CD4-positive, alpha-beta T cell (primary cell): Measurements from ENCODE around the gene LRRC2. TPM values are rescaled to one million over a fixed set of nuclear protein-coding genes. Genes with fewer than 3 reads are reported as not detected.

ENCODE experiments used
- ATAC-seq: fragments of 200-7000 bp; cut with Tn5 transposase; one replicate; pipeline ENCODE4 v1.10.0; 2022; ENCODE audit warnings: mild to moderate bottlenecking; ENCODE audit not compliant: poor library complexity
- CTCF ChIA-PET: fragments of 350-600 bp; sonication (Branson Sonifier 250); formaldehyde crosslinking; loops from one replicate; lab custom pipeline; 2021; ENCODE audit warnings: antibody characterized with exemption, inconsistent platforms; lab: Charles Lee
- POLR2A ChIA-PET: fragments of 350-600 bp; sonication (Branson Sonifier 250); formaldehyde crosslinking; loops from one replicate; lab custom pipeline; 2021; ENCODE audit warnings: antibody characterized with exemption, inconsistent platforms; lab: Charles Lee
- DNase-seq, 14 experiments: peaks; one replicate each; pipeline ENCODE4 v3.0.0-alpha.2; 2013 to 2020; ENCODE audit warnings: mixed read lengths in 2 of 14
- H3K27ac ChIP-seq, 2 donors: one replicate each; pipeline versions ENCODE4 v1.5.1 to v1.7.0; 2013; ENCODE audit warnings: low read length in 2 of 2, low read depth in 1 of 2, mild to moderate bottlenecking in 1 of 2
- H3K27me3 ChIP-seq, 2 experiments: 1 replicate in 1 of 2; 2 replicates in 1 of 2; pipeline versions ENCODE4 v1.6.1 to v1.7.0; 2013; ENCODE audit warnings: low read length in 2 of 2, control low read depth in 1 of 2, mild to moderate bottlenecking in 1 of 2, moderate library complexity in 1 of 2; ENCODE audit not compliant: insufficient read depth in 2 of 2, control insufficient read depth in 1 of 2
- H3K36me3 ChIP-seq: one replicate; pipeline ENCODE4 v1.6.1; 2013; ENCODE audit warnings: low read length, control low read depth; ENCODE audit not compliant: insufficient read depth
- H3K4me1 ChIP-seq: one replicate; pipeline ENCODE4 v1.6.1; 2013; ENCODE audit warnings: low read length, control low read depth; ENCODE audit not compliant: insufficient read depth
- H3K4me3 ChIP-seq: one replicate; pipeline ENCODE4 v1.5.1; 2013; ENCODE audit warnings: mild to moderate bottlenecking, low read length, moderate library complexity
- H3K9me3 ChIP-seq, 2 experiments: 1 replicate in 1 of 2; 2 replicates in 1 of 2; pipeline versions ENCODE4 v1.6.1 to v1.7.0; 2013; ENCODE audit warnings: low read length in 2 of 2, mild to moderate bottlenecking in 2 of 2, control low read depth in 1 of 2, moderate library complexity in 1 of 2; ENCODE audit not compliant: control insufficient read depth in 1 of 2, insufficient read depth in 1 of 2
- H3K27ac Mint-ChIP-seq: one replicate; pipeline ENCODE4 v1.8.0; 2020; ENCODE audit warnings: mixed read lengths
- H3K27me3 Mint-ChIP-seq: one replicate; pipeline ENCODE4 v1.8.0; 2021; ENCODE audit warnings: mixed read lengths
- H3K36me3 Mint-ChIP-seq: one replicate; pipeline ENCODE4 v1.8.0; 2021; ENCODE audit warnings: low read depth, mixed read lengths
- H3K4me1 Mint-ChIP-seq: one replicate; pipeline ENCODE4 v1.8.0; 2021; ENCODE audit warnings: low read depth, mixed read lengths
- H3K4me3 Mint-ChIP-seq: one replicate; pipeline ENCODE4 v1.8.0; 2020; ENCODE audit warnings: mild to moderate bottlenecking, mixed read lengths
- H3K9me3 Mint-ChIP-seq: one replicate; pipeline ENCODE4 v1.8.0; 2020; ENCODE audit warnings: mixed read lengths
- intact Hi-C, 2 experiments: fragments of 100-400 bp; cut with DNase I in 1 of 2; cut with micrococcal nuclease in 1 of 2; formaldehyde crosslinking; loops; one replicate each; pipeline versions ENCODE4 v1.15.1 to v1.9.0; 2023 to 2025; cut with DNase I, micrococcal nuclease
- total RNA-seq, 174 experiments: library from RNA in 2 of 174; stranded (reverse) in 2 of 174; gene quantifications; one replicate each; pipeline ENCODE4 v1.2.3 and lab custom pipeline; 2021 to 2026
- TF ChIP-seq, protein P1 (sequence below): fragments of 200-600 bp; IDR thresholded peaks from one replicate; pipeline ENCODE4 v1.8.0; 2022; ENCODE audit warnings: antibody characterized with exemption, mild to moderate bottlenecking

Gene LRRC2
- total RNA-seq, 2 experiments from 2014 or later, result 0.59 to 0.91 TPM

DNA sequence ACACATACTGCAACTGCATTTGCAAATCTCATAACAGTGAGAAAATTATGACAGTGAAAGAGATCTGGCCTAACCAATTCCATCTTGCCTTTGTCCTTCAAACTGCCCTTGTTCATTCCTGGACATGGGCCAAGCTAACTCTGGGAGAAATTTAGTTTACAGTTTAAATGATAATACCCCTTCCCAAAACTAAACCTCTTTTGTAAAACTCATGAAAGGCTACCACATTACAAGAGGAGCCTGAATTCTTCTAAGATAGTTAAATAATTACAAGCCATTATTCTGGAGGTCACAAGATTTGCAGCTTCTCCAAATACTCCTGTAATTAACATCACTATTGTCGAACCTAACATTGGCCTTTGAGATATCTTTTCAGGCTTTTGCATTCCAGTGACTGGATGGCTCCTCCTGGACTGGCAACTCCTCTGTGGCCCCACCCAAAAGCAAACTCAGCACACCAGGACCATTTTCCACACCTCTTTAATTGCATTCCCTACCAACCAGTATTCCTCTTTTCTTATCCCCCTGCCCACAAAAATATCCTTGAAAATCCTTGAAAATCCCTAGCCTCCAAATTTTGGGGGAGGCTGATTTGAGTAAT, 37.4 kb upstream of the LRRC2 start:
- no peaks in the 10 kb centered on the region for H3K4me1 ChIP-seq
- intact Hi-C loops, result no loop called here
- Mint-ChIP-seq H3K27ac (no peak overlapping the region), H3K36me3 (no peaks in the 10 kb centered on the region), H3K9me3 (no peaks in the 10 kb centered on the region), H3K4me1 (no peaks in the 10 kb centered on the region), H3K27me3 (no peaks in the 10 kb centered on the region), H3K4me3 (no peak overlapping the region)
- DNase-seq, result no peak
- H3K27me3 ChIP-seq, result no peaks in the 10 kb centered on the region
- H3K9me3 ChIP-seq, result no peaks in the 10 kb centered on the region
- no peak for ATAC-seq
- TF ChIP-seq, protein P1, sequence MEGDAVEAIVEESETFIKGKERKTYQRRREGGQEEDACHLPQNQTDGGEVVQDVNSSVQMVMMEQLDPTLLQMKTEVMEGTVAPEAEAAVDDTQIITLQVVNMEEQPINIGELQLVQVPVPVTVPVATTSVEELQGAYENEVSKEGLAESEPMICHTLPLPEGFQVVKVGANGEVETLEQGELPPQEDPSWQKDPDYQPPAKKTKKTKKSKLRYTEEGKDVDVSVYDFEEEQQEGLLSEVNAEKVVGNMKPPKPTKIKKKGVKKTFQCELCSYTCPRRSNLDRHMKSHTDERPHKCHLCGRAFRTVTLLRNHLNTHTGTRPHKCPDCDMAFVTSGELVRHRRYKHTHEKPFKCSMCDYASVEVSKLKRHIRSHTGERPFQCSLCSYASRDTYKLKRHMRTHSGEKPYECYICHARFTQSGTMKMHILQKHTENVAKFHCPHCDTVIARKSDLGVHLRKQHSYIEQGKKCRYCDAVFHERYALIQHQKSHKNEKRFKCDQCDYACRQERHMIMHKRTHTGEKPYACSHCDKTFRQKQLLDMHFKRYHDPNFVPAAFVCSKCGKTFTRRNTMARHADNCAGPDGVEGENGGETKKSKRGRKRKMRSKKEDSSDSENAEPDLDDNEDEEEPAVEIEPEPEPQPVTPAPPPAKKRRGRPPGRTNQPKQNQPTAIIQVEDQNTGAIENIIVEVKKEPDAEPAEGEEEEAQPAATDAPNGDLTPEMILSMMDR, result no peak
- ChIA-PET CTCF (interaction anchor here (2.0 kb wide), 1 partner anchor 26 kb away, joined by 5 read pairs; no protein-coding TSS in a partner anchor), POLR2A (no interaction called here)
- H3K4me3 ChIP-seq, result no peak overlapping the region
- no peak overlapping the region for H3K27ac ChIP-seq
- no peaks in the 10 kb centered on the region for H3K36me3 ChIP-seq

DNA sequence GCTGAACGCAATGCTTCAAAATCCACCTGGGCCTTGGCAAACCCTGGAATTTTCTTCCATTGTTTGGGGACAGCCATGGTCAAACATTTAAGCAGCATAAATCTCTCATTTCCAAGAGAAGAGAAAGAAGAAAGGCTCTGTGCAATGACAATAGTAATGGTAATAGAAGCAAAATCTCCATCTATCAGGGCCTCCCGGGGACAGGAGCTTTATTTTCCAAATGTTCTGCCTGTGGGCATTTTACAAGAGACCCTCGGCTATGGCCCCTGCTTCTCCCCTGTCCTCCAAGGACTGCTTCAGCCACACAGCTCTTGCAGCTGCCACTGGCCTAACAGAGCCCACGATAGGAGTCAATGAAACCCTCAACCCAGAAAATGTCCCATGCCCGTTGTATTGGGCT, 33.5 kb upstream of the LRRC2 start:
- POLR2A ChIA-PET, result interaction anchor here (0.6 kb wide), 1 partner anchor 95 kb away, joined by 3 read pairs; no protein-coding TSS in a partner anchor

DNA sequence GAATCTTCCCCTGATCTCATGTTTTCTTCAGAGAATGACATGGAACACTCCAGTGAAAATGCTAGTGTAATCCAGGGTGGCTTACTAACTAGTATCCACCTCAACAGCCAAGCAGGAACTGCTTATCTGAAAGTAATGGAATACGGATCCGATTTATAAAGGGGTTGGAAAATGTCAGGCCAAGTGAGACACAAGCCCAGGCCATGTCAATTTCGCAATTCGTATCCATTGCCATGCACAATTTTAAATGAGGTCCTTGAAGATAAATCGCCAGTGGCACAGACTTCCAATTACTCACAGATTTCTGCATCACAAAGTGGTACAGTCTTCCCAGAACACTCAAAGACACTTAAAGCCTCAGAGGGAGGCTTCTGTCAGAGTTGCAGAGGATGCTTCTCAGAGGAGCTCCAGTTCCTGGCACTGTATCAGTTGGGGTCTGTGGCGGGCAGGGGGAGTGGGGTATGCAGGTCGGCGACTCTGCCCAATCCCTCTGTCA, 29.8 kb upstream of the LRRC2 start:
- Mint-ChIP-seq H3K36me3 (no peaks in the 10 kb centered on the region), H3K9me3 (no peaks in the 10 kb centered on the region), H3K4me1 (no peaks in the 10 kb centered on the region), H3K27ac (no peak overlapping the region), H3K27me3 (no peaks in the 10 kb centered on the region), H3K4me3 (no peak overlapping the region)
- intact Hi-C loops, result no loop called here
- H3K4me3 ChIP-seq, result no peak overlapping the region
- ATAC-seq (no peak), DNase-seq (no peak)
- no peaks in the 10 kb centered on the region for H3K9me3 ChIP-seq
- H3K36me3 ChIP-seq, result no peaks in the 10 kb centered on the region
- H3K4me1 ChIP-seq, result no peaks in the 10 kb centered on the region
- ChIA-PET POLR2A (no interaction called here), CTCF (no interaction called here)
- H3K27ac ChIP-seq, result no peak overlapping the region
- no peaks in the 10 kb centered on the region for H3K27me3 ChIP-seq
- TF ChIP-seq, protein P1, result no peak

More for the DNA sequence above, 33.5 kb upstream of the LRRC2 start:
- ATAC-seq, result no peak
- Histone ChIP-seq H3K4me1 (no peaks in the 10 kb centered on the region), H3K27ac (no peak overlapping the region), H3K4me3 (no peak overlapping the region), H3K36me3 (no peaks in the 10 kb centered on the region), H3K9me3 (no peaks in the 10 kb centered on the region), H3K27me3 (no peaks in the 10 kb centered on the region)
- Mint-ChIP-seq H3K4me3 (no peak overlapping the region), H3K27ac (no peak overlapping the region), H3K4me1 (no peaks in the 10 kb centered on the region), H3K36me3 (no peaks in the 10 kb centered on the region), H3K9me3 (no peaks in the 10 kb centered on the region), H3K27me3 (no peaks in the 10 kb centered on the region)
- CTCF ChIA-PET, result interaction anchor here (0.9 kb wide), 1 partner anchor 111 kb away, joined by 3 read pairs; no protein-coding TSS in a partner anchor
- TF ChIP-seq, protein P1, result no peak
- DNase-seq, result no peak
- intact Hi-C loops, result no loop called here
